Neural crest cell (in vitro differentiated cells): Measurements from ENCODE around the gene MLC1. TPM values are rescaled to one million over a fixed set of nuclear protein-coding genes. Genes with fewer than 3 reads are reported as not detected.

Source experiments
- DNase-seq: peaks from one replicate; pipeline ENCODE4 v3.0.0; 2021; ENCODE audit warnings: low read depth, mixed read lengths, low spot score
- H3K27ac Mint-ChIP-seq: one replicate; pipeline ENCODE4 v1.8.0; 2021; ENCODE audit warnings: mild to moderate bottlenecking, mixed read lengths; ENCODE audit not compliant: unreplicated experiment
- H3K27me3 Mint-ChIP-seq: 2 replicates; pipeline ENCODE4 v1.8.0; 2021; ENCODE audit warnings: low read depth, mild to moderate bottlenecking, mixed read lengths
- H3K36me3 Mint-ChIP-seq: 2 replicates; pipeline ENCODE4 v1.8.0; 2021; ENCODE audit warnings: low read depth, mild to moderate bottlenecking, mixed read lengths
- H3K4me1 Mint-ChIP-seq: 2 replicates; pipeline ENCODE4 v1.8.0; 2021; ENCODE audit warnings: mixed read lengths
- H3K4me3 Mint-ChIP-seq: one replicate; pipeline ENCODE4 v1.8.0; 2021; ENCODE audit warnings: mild to moderate bottlenecking, mixed read lengths
- H3K9me3 Mint-ChIP-seq: 2 replicates; pipeline ENCODE4 v1.8.0; 2021; ENCODE audit warnings: mixed read lengths
- CTCF ChIP-seq: fragments of 200-600 bp; sonication (generic); conservative IDR thresholded peaks from 2 replicates; pipeline ENCODE4 v1.5.0; 2021; ENCODE audit warnings: antibody characterized with exemption, mild to moderate bottlenecking
- total RNA-seq: library from RNA; stranded (reverse); gene quantifications from 2 replicates; pipeline ENCODE4 v1.2.1, GENCODE V29; 2021

Gene MLC1
- total RNA-seq, 1 donor from 2014 or later, result 3.3 TPM

- Mint-ChIP-seq H3K9me3 (no peaks in the 10 kb centered on the region), H3K36me3 (no peaks in the 10 kb centered on the region), H3K4me1 (no peaks in the 10 kb centered on the region), H3K27me3 (no peaks in the 10 kb centered on the region), H3K27ac (no peak overlapping the region), H3K4me3 (no peak overlapping the region)
- no peak for TF ChIP-seq CTCF
- DNase-seq, result no peak
These were observed 14.9 kb downstream of the MLC1 start for GRCh38 chr22:50070366-50070765.

- Mint-ChIP-seq H3K27ac (no peak overlapping the region), H3K9me3 (no peaks in the 10 kb centered on the region), H3K4me3 (no peak overlapping the region), H3K4me1 (no peaks in the 10 kb centered on the region), H3K27me3 (no peaks in the 10 kb centered on the region), H3K36me3 (no peaks in the 10 kb centered on the region)
- TF ChIP-seq CTCF, result no peak
- DNase-seq, result no peak
These were observed 17.1 kb downstream of the MLC1 start for GRCh38 chr22:50068096-50068495.

- Mint-ChIP-seq H3K27me3 (no peaks in the 10 kb centered on the region), H3K27ac (no peak overlapping the region), H3K4me3 (no peak overlapping the region), H3K4me1 (no peaks in the 10 kb centered on the region), H3K9me3 (no peaks in the 10 kb centered on the region), H3K36me3 (no peaks in the 10 kb centered on the region)
- TF ChIP-seq CTCF, result no peak
- no peak for DNase-seq
These were observed 18.0 kb downstream of the MLC1 start for GRCh38 chr22:50067244-50067643.

GRCh38 chr22:50064453-50064852 lies 20.8 kb downstream of the MLC1 start:
- H3K4me3 Mint-ChIP-seq, result no peak overlapping the region
- H3K4me1 Mint-ChIP-seq, result peaks cover 7% of the 10 kb centered on the region
- no peak overlapping the region for H3K27ac Mint-ChIP-seq
- DNase-seq, result no peak
- no peak for TF ChIP-seq CTCF
- H3K9me3 Mint-ChIP-seq, result no peaks in the 10 kb centered on the region
- peaks cover 5% of the 10 kb centered on the region for H3K27me3 Mint-ChIP-seq
- H3K36me3 Mint-ChIP-seq, result no peaks in the 10 kb centered on the region

- no peak overlapping the region for H3K4me3 Mint-ChIP-seq
- H3K36me3 Mint-ChIP-seq, result no peaks in the 10 kb centered on the region
- H3K27ac Mint-ChIP-seq, result no peak overlapping the region
- no peak for DNase-seq
- peaks cover 12% of the 10 kb centered on the region for H3K27me3 Mint-ChIP-seq
- H3K9me3 Mint-ChIP-seq, result no peaks in the 10 kb centered on the region
- TF ChIP-seq CTCF, result no peak
- peaks cover 14% of the 10 kb centered on the region for H3K4me1 Mint-ChIP-seq
These were observed 21.4 kb downstream of the MLC1 start for GRCh38 chr22:50063589-50064393.
